Activated naive CD4-positive, alpha-beta T cell treated with anti-CD3 and anti-CD28 coated beads, Interleukin-2, amount 10 ng/mL, durations not matched to agents 7 days and 5 days (primary cell): ENCODE data around the gene CTH.
"Not testable (repeated sequence)": the region's sequence is repeated elsewhere in the genome, so short reads cannot be mapped to it uniquely, and the experiment has no call there.

ENCODE experiments used
- CTCF ChIA-PET: fragments of 350-600 bp; sonication (Branson Sonifier 250); formaldehyde crosslinking; loops from one replicate; lab custom pipeline; 2021; ENCODE audit warnings: antibody characterized with exemption; lab: Charles Lee
- DNase-seq: peaks from one replicate; pipeline ENCODE4 v3.0.0-alpha.2; 2020
- H3K27ac Mint-ChIP-seq: one replicate; pipeline ENCODE4 v1.8.0; 2021; ENCODE audit warnings: mild to moderate bottlenecking, moderate library complexity, mixed read lengths
- H3K27me3 Mint-ChIP-seq: one replicate; pipeline ENCODE4 v1.8.0; 2021; ENCODE audit warnings: mild to moderate bottlenecking, mixed read lengths
- H3K36me3 Mint-ChIP-seq: one replicate; pipeline ENCODE4 v1.8.0; 2021; ENCODE audit warnings: mixed read lengths
- H3K4me1 Mint-ChIP-seq: one replicate; pipeline ENCODE4 v1.8.0; 2021; ENCODE audit warnings: mixed read lengths
- H3K4me3 Mint-ChIP-seq: one replicate; pipeline ENCODE4 v1.8.0; 2021; ENCODE audit warnings: mild to moderate bottlenecking, moderate library complexity, mixed read lengths
- H3K9me3 Mint-ChIP-seq: one replicate; pipeline ENCODE4 v1.8.0; 2021; ENCODE audit warnings: mixed read lengths

Gene CTH

DNA sequence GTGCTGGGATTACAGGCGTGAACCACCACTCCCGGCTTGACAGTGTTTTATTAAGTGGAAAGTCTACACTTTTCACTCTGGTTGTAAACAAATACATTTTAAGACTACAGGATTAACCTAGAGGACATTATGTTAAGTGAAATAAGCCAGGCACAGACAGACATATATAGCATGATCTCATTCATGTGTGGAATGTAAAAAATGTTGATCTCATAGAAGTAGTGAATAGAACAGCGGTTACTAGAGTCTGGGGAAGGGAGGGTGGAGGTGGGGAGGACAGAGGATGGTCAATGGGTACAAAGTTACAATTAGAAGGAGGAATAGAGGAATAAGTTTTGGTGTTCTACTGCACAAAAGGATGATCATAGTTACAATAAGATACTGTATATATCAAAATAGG, 16.9 kb downstream of the CTH start:
- peaks cover 4% of the 10 kb centered on the region for H3K4me1 Mint-ChIP-seq
- CTCF ChIA-PET, result no interaction called here
- no peaks in the 10 kb centered on the region for H3K9me3 Mint-ChIP-seq
- H3K4me3 Mint-ChIP-seq, result no peak overlapping the region
- DNase-seq, result no peak
- H3K27ac Mint-ChIP-seq, result no peak overlapping the region
- no peaks in the 10 kb centered on the region for H3K27me3 Mint-ChIP-seq
- H3K36me3 Mint-ChIP-seq, result no peaks in the 10 kb centered on the region

DNA sequence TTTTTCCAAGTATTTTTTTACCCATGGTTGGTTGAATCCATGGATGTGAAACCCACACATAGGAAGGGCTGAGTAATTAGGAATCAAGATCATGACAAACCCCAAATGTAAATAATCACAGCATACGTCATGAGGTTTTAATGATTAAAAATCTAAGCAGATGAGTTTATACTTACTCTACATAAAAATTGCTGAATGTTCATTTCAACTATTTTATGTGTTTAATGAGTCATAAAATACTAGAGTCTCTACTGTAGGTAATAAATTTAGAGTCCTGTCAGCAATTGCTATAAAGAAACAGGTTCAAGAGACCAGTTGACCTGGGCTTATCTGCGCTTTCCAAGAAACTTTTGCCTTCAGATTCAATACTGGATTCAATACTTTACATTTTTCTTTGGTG, 18.2 kb downstream of the CTH start:
- Mint-ChIP-seq H3K4me3 (no peak overlapping the region), H3K27me3 (no peaks in the 10 kb centered on the region), H3K4me1 (peaks cover 4% of the 10 kb centered on the region), H3K27ac (no peak overlapping the region), H3K9me3 (no peaks in the 10 kb centered on the region), H3K36me3 (no peaks in the 10 kb centered on the region)
- CTCF ChIA-PET, result no interaction called here
- no peak for DNase-seq

- CTCF ChIA-PET, result no interaction called here
- H3K9me3 Mint-ChIP-seq, result no peaks in the 10 kb centered on the region
- H3K27me3 Mint-ChIP-seq, result no peaks in the 10 kb centered on the region
- DNase-seq, result no peak
- no peak overlapping the region for H3K4me3 Mint-ChIP-seq
- H3K27ac Mint-ChIP-seq, result no peak overlapping the region
- peaks cover 4% of the 10 kb centered on the region for H3K4me1 Mint-ChIP-seq
- no peaks in the 10 kb centered on the region for H3K36me3 Mint-ChIP-seq
Observed at GRCh38 chr1:70429757-70430156, 18.7 kb downstream of the CTH start.

DNA sequence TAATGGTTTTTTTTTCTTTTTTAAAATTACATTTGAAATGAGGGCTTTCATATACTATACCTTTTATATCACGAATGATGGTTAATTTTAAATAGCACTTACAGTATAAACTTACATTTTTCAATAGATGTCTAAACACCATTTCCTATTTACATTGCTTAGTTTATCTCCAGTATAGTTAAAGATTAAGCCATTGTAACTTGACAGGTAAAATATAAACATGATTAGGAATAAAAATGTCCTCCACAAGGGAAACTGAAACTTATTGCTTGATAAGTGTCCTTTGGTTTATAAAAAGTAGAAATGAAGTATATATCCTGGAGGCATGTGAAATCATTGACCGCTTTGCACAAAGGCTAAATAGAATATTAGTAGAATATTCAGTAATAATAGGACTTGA, 20.2 kb downstream of the CTH start:
- no peak for DNase-seq
- Mint-ChIP-seq H3K4me1 (peaks cover under 1% of the 10 kb centered on the region), H3K4me3 (no peak overlapping the region), H3K9me3 (no peaks in the 10 kb centered on the region), H3K27me3 (no peaks in the 10 kb centered on the region), H3K36me3 (no peaks in the 10 kb centered on the region), H3K27ac (no peak overlapping the region)
- CTCF ChIA-PET, result no interaction called here

DNA sequence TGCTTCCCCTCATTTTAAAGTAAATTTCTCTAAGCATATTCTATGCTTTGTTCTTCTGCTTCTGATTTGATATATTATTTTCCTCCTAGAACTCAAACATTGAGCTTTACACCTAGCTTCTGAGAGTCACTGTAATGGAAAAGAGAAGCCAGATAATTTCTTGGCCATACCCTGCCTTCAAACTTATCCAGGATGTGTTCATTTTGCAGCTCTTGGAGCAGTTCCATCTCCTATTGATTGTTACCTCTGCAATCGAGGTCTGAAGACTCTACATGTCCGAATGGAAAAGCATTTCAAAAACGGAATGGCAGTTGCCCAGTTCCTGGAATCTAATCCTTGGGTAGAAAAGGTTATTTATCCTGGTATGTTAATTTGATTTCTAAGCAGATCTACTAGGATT, 20.8 kb downstream of the CTH start:
- CTCF ChIA-PET, result no interaction called here
- DNase-seq, result no peak
- no peaks in the 10 kb centered on the region for H3K27me3 Mint-ChIP-seq

GRCh38 chr1:70434253-70434859, 23.3 kb downstream of the CTH start:
- no peak for DNase-seq
- no peaks in the 10 kb centered on the region for H3K27me3 Mint-ChIP-seq
- H3K27ac Mint-ChIP-seq, result no peak overlapping the region
- no peaks in the 10 kb centered on the region for H3K9me3 Mint-ChIP-seq
- H3K4me1 Mint-ChIP-seq, result no peaks in the 10 kb centered on the region
- H3K36me3 Mint-ChIP-seq, result no peaks in the 10 kb centered on the region
- CTCF ChIA-PET, result no interaction called here
- H3K4me3 Mint-ChIP-seq, result no peak overlapping the region

More for the DNA sequence above, 20.8 kb downstream of the CTH start:
- Mint-ChIP-seq H3K4me3 (no peak overlapping the region), H3K9me3 (no peaks in the 10 kb centered on the region), H3K36me3 (no peaks in the 10 kb centered on the region), H3K27ac (no peak overlapping the region), H3K4me1 (no peaks in the 10 kb centered on the region)

DNA sequence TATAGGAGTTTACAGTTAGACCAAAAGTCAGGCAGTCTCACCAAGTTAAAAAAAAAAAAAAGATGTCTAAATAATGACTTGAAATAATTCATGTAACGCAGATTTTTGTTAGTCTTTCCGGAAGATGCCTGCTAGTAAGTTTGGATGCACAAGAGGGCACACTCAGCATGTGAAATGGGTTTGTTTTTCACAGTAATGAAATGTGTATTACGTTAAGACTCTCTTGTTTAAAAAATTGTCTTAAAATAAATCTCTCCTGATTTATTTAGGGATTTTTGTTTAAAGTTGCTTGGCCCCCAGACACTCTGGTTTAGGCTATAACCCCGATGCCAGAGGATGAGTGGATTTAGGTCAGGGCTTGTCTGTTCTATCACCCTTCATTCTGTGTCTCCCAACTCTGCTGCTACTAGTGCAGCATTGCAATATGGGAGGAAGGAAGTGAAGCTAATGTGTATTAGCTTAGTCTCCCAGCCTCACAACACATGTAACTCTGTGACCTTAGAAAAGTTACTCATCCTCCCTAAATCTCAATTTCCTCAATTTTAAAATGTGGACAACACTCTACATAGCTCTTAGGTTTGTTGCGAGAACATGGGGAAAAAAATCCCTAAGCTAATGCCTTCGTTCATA, 25.7 kb downstream of the CTH start:
- H3K36me3 Mint-ChIP-seq, result no peaks in the 10 kb centered on the region
- H3K4me3 Mint-ChIP-seq, result no peak overlapping the region
- no peak overlapping the region for H3K27ac Mint-ChIP-seq
- no peak for DNase-seq
- no peaks in the 10 kb centered on the region for H3K9me3 Mint-ChIP-seq
- H3K27me3 Mint-ChIP-seq, result no peaks in the 10 kb centered on the region
- CTCF ChIA-PET, result no interaction called here
- no peaks in the 10 kb centered on the region for H3K4me1 Mint-ChIP-seq

GRCh38 chr1:70438529-70438928, 27.5 kb downstream of the CTH start:
- no peak overlapping the region for H3K27ac Mint-ChIP-seq
- no peaks in the 10 kb centered on the region for H3K27me3 Mint-ChIP-seq
- H3K4me3 Mint-ChIP-seq, result no peak overlapping the region
- no peak for DNase-seq
- no peaks in the 10 kb centered on the region for H3K36me3 Mint-ChIP-seq
- no peaks in the 10 kb centered on the region for H3K4me1 Mint-ChIP-seq
- CTCF ChIA-PET, result no interaction called here
- H3K9me3 Mint-ChIP-seq, result no peaks in the 10 kb centered on the region

- H3K27ac Mint-ChIP-seq, result no peak overlapping the region
- no peaks in the 10 kb centered on the region for H3K4me1 Mint-ChIP-seq
- no peak overlapping the region for H3K4me3 Mint-ChIP-seq
- CTCF ChIA-PET, result no interaction called here
- no peaks in the 10 kb centered on the region for H3K27me3 Mint-ChIP-seq
- no peak for DNase-seq
- no peaks in the 10 kb centered on the region for H3K36me3 Mint-ChIP-seq
- H3K9me3 Mint-ChIP-seq, result no peaks in the 10 kb centered on the region
Observed at GRCh38 chr1:70440642-70441391, 29.7 kb downstream of the CTH start.

- Mint-ChIP-seq H3K27ac (no peak overlapping the region), H3K27me3 (no peaks in the 10 kb centered on the region), H3K36me3 (no peaks in the 10 kb centered on the region), H3K9me3 (no peaks in the 10 kb centered on the region), H3K4me3 (no peak overlapping the region), H3K4me1 (no peaks in the 10 kb centered on the region)
- CTCF ChIA-PET, result interaction anchor here (0.5 kb wide), 1 partner anchor 359 kb away, joined by 3 read pairs; no protein-coding TSS in a partner anchor
- no peak for DNase-seq
Observed at GRCh38 chr1:70441392-70442035, 30.4 kb downstream of the CTH start.

- Mint-ChIP-seq H3K27ac (no peak overlapping the region), H3K4me3 (no peak overlapping the region), H3K4me1 (no peaks in the 10 kb centered on the region), H3K36me3 (no peaks in the 10 kb centered on the region), H3K27me3 (no peaks in the 10 kb centered on the region), H3K9me3 (no peaks in the 10 kb centered on the region)
- no peak for DNase-seq
- CTCF ChIA-PET, result interaction anchor here (0.5 kb wide), 1 partner anchor 360 kb away, joined by 3 read pairs; no protein-coding TSS in a partner anchor
Observed at GRCh38 chr1:70442490-70442889, 31.4 kb downstream of the CTH start.

GRCh38 chr1:70443739-70444138, 32.7 kb downstream of the CTH start:
- H3K27me3 Mint-ChIP-seq, result no peaks in the 10 kb centered on the region
- CTCF ChIA-PET, result no interaction called here
- no peaks in the 10 kb centered on the region for H3K36me3 Mint-ChIP-seq

GRCh38 chr1:70449049-70449448, 38.0 kb downstream of the CTH start:
- CTCF ChIA-PET, result no interaction called here
- no peaks in the 10 kb centered on the region for H3K4me1 Mint-ChIP-seq
- no peak for DNase-seq
- H3K36me3 Mint-ChIP-seq, result no peaks in the 10 kb centered on the region
- H3K27ac Mint-ChIP-seq, result no peak overlapping the region
- H3K4me3 Mint-ChIP-seq, result no peak overlapping the region
- H3K9me3 Mint-ChIP-seq, result no peaks in the 10 kb centered on the region
- H3K27me3 Mint-ChIP-seq, result peaks cover 8% of the 10 kb centered on the region

More at GRCh38 chr1:70443739-70444138, 32.7 kb downstream of the CTH start:
- no peaks in the 10 kb centered on the region for H3K4me1 Mint-ChIP-seq
- H3K4me3 Mint-ChIP-seq, result no peak overlapping the region
- DNase-seq, result no peak
- H3K27ac Mint-ChIP-seq, result no peak overlapping the region
- no peaks in the 10 kb centered on the region for H3K9me3 Mint-ChIP-seq

GRCh38 chr1:70452164-70452939, 41.3 kb downstream of the CTH start:
- not testable (repeated sequence) for H3K27ac Mint-ChIP-seq, H3K36me3 Mint-ChIP-seq, DNase-seq

More at GRCh38 chr1:70452164-70452939, 41.3 kb downstream of the CTH start:
- H3K9me3 Mint-ChIP-seq, H3K4me3 Mint-ChIP-seq, H3K4me1 Mint-ChIP-seq, H3K27me3 Mint-ChIP-seq, CTCF ChIA-PET: not testable (repeated sequence)
